Esophagus squamous epithelium (tissue), 4 donors: Measurements from ENCODE around the gene BICC1.
"Not testable (repeated sequence)": the region's sequence is repeated elsewhere in the genome, so short reads cannot be mapped to it uniquely, and the experiment has no call there.

Source experiments
- POLR2A ChIP-seq, 4 donors: fragments of 450-650 bp; IDR thresholded peaks; one replicate each; pipeline ENCODE4 v1.6.1; 2017; ENCODE audit warnings: antibody characterized with exemption in 4 of 4, mild to moderate bottlenecking in 4 of 4, moderate library complexity in 3 of 4
- TF ChIP-seq, protein P1 (sequence below), 6 experiments: fragments of 450-650 bp in 4 of 6; fragments of 200-600 bp in 2 of 6; sonication (generic) in 2 of 6; IDR thresholded peaks; one replicate each; pipeline ENCODE4 v1.5.1; 2016 to 2019; ENCODE audit warnings: antibody characterized with exemption in 6 of 6, mild to moderate bottlenecking in 4 of 6, moderate library complexity in 4 of 6

GRCh38 chr10:58858123-58858522 lies 345.5 kb downstream of the BICC1 start:
- not testable (repeated sequence) for TF ChIP-seq POLR2A (IDR thresholded peaks at IDR 0.05)
- TF ChIP-seq, protein P1, sequence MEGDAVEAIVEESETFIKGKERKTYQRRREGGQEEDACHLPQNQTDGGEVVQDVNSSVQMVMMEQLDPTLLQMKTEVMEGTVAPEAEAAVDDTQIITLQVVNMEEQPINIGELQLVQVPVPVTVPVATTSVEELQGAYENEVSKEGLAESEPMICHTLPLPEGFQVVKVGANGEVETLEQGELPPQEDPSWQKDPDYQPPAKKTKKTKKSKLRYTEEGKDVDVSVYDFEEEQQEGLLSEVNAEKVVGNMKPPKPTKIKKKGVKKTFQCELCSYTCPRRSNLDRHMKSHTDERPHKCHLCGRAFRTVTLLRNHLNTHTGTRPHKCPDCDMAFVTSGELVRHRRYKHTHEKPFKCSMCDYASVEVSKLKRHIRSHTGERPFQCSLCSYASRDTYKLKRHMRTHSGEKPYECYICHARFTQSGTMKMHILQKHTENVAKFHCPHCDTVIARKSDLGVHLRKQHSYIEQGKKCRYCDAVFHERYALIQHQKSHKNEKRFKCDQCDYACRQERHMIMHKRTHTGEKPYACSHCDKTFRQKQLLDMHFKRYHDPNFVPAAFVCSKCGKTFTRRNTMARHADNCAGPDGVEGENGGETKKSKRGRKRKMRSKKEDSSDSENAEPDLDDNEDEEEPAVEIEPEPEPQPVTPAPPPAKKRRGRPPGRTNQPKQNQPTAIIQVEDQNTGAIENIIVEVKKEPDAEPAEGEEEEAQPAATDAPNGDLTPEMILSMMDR (IDR thresholded peaks at IDR 0.05) = not testable (repeated sequence)
